ENCODE results near the gene ANKRD22.

The ANKRD22 gene

DNA sequence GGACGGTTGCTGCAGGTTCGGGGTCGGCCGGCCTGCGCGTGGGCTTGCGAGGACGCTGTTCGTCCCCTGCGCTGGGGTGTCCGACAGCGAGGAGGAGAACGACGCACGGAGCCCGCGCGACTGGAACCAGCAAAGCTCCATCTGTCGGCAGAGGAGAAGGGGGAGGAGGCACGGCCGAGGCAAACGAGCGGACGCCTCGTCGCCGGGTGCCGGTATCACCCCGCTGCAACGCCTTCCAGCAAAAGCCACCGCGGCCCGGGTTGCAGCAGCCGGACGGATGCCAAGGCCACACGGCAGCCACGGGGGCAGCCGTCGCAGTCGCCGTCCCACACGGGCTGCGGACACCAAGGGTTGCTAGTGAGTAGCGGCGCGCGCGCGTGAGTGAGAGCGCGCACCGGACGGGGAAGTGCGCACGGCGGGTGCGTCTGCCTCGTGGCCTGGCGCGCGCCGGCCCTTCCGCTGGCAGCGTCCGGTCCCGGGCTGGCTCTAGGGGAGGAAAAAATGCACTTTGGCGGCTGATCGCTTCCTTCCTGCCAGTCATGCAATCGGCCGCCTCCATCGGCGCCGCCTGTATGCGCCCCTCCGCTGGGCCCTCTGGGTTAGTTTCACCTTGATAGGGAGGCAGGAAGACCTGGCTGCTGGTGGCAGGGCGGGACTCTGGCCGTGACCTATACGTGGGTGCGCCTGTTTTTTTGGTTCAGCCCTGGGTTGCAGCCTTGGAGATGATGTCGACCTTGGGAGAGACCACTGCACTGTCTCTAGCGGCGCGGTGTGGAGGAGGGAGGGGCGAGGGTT, 28.8 kb upstream of the ANKRD22 start:
- Mint-ChIP-seq H3K9me3 (no peaks in the 10 kb centered on the region), H3K4me1 (peaks cover 25% of the 10 kb centered on the region), H3K27me3 (ENCODE audit: low read depth, poor library complexity) (peaks cover 72% of the 10 kb centered on the region), H3K4me3 (peak overlapping the region; percentile 93), H3K36me3 (ENCODE audit: low read depth) (no peaks in the 10 kb centered on the region), H3K27ac (no peak overlapping the region)
- TF ChIP-seq, protein P1, sequence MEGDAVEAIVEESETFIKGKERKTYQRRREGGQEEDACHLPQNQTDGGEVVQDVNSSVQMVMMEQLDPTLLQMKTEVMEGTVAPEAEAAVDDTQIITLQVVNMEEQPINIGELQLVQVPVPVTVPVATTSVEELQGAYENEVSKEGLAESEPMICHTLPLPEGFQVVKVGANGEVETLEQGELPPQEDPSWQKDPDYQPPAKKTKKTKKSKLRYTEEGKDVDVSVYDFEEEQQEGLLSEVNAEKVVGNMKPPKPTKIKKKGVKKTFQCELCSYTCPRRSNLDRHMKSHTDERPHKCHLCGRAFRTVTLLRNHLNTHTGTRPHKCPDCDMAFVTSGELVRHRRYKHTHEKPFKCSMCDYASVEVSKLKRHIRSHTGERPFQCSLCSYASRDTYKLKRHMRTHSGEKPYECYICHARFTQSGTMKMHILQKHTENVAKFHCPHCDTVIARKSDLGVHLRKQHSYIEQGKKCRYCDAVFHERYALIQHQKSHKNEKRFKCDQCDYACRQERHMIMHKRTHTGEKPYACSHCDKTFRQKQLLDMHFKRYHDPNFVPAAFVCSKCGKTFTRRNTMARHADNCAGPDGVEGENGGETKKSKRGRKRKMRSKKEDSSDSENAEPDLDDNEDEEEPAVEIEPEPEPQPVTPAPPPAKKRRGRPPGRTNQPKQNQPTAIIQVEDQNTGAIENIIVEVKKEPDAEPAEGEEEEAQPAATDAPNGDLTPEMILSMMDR (IDR thresholded peaks at IDR 0.05) = no peak
- DNase-seq = peak; percentile 78

DNA sequence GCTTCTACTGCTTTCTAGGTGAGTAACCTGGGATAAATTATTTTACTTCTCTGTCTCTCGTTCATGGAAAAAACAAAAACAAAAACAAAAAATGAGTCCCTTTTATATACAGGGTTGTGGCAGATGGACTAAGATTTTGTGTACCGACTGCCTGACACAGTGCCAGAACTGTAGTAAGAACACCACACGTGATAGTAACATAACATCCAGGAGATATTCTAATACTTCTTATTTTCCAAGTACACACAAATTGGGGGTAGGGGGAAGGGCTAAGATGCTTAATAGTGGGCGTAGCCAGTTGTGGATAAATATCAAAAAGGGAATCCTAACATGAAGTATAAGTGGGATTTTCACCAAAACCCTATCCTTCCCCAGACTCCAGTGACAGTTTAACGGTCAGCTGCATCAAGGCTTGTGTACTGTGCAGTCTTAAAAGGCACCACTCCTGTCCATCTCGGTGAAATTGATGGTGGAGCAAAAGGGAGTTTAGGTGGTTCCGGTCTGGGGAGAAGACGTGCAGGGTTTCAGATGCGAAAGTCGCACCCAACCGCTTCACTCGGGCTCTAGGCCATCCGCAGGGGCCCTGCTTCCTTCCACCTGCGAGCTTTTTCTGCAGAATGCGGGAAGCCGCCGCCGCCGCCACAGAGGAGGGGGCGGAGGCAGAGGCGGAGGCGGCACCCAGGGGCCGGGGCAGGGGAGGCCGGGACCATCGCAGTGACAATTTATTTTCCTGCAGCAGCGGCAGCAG, 28.1 kb upstream of the ANKRD22 start, which contains the start of gene STAMBPL1:
Gene STAMBPL1, plus strand, starts transcription at position 712 of the 748 bp plus-strand sequence. CDS start 21,464 bp downstream, outside the sequence.
- Mint-ChIP-seq H3K27me3 (ENCODE audit: low read depth, poor library complexity) (peaks cover 69% of the 10 kb centered on the region), H3K9me3 (no peaks in the 10 kb centered on the region), H3K36me3 (ENCODE audit: low read depth) (no peaks in the 10 kb centered on the region), H3K4me1 (peaks cover 25% of the 10 kb centered on the region), H3K27ac (no peak within 1 kb of the TSS), H3K4me3 (peak within 1 kb of the TSS; percentile 93)
- TF ChIP-seq, protein P1 (IDR thresholded peaks at IDR 0.05) = no peak
- no peak for DNase-seq

DNA sequence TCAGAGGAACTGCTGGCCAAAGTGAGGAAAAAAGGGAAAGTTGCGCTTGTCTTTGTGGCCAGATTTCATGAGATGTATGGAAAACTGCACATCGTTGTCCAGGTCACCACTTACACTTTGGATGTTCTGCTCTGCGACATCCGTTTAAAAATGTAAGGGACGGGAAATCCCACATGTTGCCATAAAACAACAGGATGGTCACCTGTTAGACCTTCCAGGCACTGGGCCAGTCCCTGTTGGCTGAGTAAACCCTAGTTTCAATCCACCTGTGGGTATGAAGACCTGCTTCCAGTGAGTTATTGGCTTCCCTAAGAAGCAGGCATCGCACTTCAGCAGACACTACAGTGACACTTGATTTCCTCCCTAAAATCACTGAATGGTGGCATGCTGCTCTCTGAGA, 25.7 kb upstream of the ANKRD22 start:
- no peaks in the 10 kb centered on the region for H3K9me3 Mint-ChIP-seq
- no peak overlapping the region for H3K4me3 Mint-ChIP-seq
- H3K27ac Mint-ChIP-seq = no peak overlapping the region
- H3K36me3 Mint-ChIP-seq (ENCODE audit: low read depth) = no peaks in the 10 kb centered on the region
- peaks cover 63% of the 10 kb centered on the region for H3K27me3 Mint-ChIP-seq (ENCODE audit: low read depth, poor library complexity)
- no peak for DNase-seq
- TF ChIP-seq, protein P1 (IDR thresholded peaks at IDR 0.05) = no peak
- H3K4me1 Mint-ChIP-seq = peaks cover 22% of the 10 kb centered on the region

DNA sequence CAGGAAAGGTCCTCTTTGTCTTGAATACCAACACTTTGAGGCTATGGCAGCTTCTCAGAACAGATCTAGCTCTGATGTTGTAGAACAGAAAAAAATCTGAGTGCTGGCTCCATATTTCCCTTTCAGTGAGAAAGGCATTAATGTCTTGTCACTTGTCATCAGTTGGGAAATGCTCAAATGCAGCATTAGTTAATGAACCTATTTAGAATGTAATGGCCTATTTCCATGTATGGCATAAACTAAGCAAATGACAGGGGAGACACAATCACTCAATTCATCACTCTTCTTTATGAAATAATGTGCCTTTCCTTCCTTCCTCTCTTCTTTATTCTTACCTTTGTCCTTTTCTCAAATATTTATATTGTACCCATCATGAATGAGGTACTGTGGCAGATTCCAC, 23.4 kb upstream of the ANKRD22 start:
- peaks cover 56% of the 10 kb centered on the region for H3K27me3 Mint-ChIP-seq (ENCODE audit: low read depth, poor library complexity)
- no peak for DNase-seq

DNA sequence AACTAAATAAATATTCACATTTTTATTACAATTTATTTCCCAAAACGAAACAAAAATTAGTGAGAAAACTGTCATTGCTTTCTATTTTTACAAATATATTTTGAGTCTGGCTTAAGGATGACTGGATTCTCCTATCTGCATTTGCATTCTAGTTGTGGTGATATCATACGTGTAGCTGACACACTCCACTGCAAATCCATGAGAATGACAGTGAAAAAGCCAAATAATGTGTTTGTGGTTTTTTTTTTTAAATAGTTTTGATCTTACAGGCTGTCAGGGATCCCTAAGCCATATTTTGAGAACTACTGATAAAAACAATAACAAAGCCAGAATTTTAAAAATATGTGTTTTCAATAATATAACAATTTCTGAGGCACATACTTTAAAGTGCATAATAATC, 22.6 kb upstream of the ANKRD22 start:
- H3K27ac Mint-ChIP-seq = no peak overlapping the region
- no peaks in the 10 kb centered on the region for H3K36me3 Mint-ChIP-seq (ENCODE audit: low read depth)
- H3K9me3 Mint-ChIP-seq = no peaks in the 10 kb centered on the region
- DNase-seq = no peak
- H3K27me3 Mint-ChIP-seq (ENCODE audit: low read depth, poor library complexity) = peaks cover 53% of the 10 kb centered on the region
- H3K4me3 Mint-ChIP-seq = no peak overlapping the region
- TF ChIP-seq, protein P1 (IDR thresholded peaks at IDR 0.05) = no peak
- peaks cover under 1% of the 10 kb centered on the region for H3K4me1 Mint-ChIP-seq

More for the DNA sequence above, 23.4 kb upstream of the ANKRD22 start:
- Mint-ChIP-seq H3K4me1 (peaks cover 6% of the 10 kb centered on the region), H3K27ac (no peak overlapping the region), H3K9me3 (no peaks in the 10 kb centered on the region), H3K4me3 (no peak overlapping the region), H3K36me3 (ENCODE audit: low read depth) (no peaks in the 10 kb centered on the region)
- TF ChIP-seq, protein P1 (IDR thresholded peaks at IDR 0.05) = no peak

Measured in nephron progenitor cell (in vitro differentiated cells).